HepG2 (cell line): ENCODE measurements around the gene EPS8. TPM values are rescaled to one million over a fixed set of nuclear protein-coding genes. Genes with fewer than 3 reads are reported as not detected.
A peak's percentile ranks its signal among the peaks of the same experiment; 100 is the strongest.

Experiments used
- ATAC-seq: fragments of 200-7000 bp; cut with Tn5 transposase; 3 replicates; pipeline ENCODE4 v1.9.1; 2020; ENCODE audit warnings: mild to moderate bottlenecking, moderate library complexity
- BruUV-seq: library from RNA; stranded (reverse); fragments of 400-500 nt; replicated peaks from 2 replicates; lab custom pipeline; 2021; lab: Mats Ljungman, UMichigan
- CTCF ChIA-PET: fragments of 300-600 bp; formaldehyde crosslinking; extraction: SDS; loops from one replicate; lab custom pipeline; 2021; ENCODE audit warnings: low total read pairs, inconsistent platforms, low intra/inter-chr PET ratio; lab: Yijun Ruan, JAX
- POLR2A ChIA-PET: fragments of 350-600 bp; sonication (Branson Sonifier 250); formaldehyde crosslinking; loops from one replicate; lab custom pipeline; 2020; ENCODE audit warnings: antibody characterized with exemption, inconsistent platforms; lab: Yijun Ruan, JAX
- DNase-seq: peaks from one replicate; pipeline ENCODE4 v3.0.0-alpha.2; 2015; ENCODE audit warnings: low spot score
- FAIRE-seq: peaks from 3 replicates; lab custom pipeline; 2011; peaks lifted over from hg19 to GRCh38; lab: Jason Lieb, UNC
- H2AFZ ChIP-seq: one replicate; pipeline ENCODE4 v1.6.1; 2011; ENCODE audit warnings: low read length, inconsistent platforms
- H3K27ac ChIP-seq: fragments of 300-600 bp; 3 replicates; pipeline ENCODE4 v1.8.0; 2011; ENCODE audit warnings: mixed run types, mild to moderate bottlenecking, mixed read lengths, low read length, inconsistent platforms; ENCODE audit not compliant: insufficient read depth; ENCODE audit errors: extremely low read length
- H3K27me3 ChIP-seq, 2 experiments: fragments of 200-600 bp in 1 of 2; 2 replicates in 1 of 2; 3 replicates in 1 of 2; pipeline versions ENCODE4 v1.6.0 to v1.8.0; 2011; ENCODE audit warnings: low read length in 2 of 2, mild to moderate bottlenecking in 2 of 2, moderate library complexity in 2 of 2, inconsistent platforms in 1 of 2; ENCODE audit not compliant: insufficient read depth in 2 of 2, control insufficient read depth in 1 of 2
- H3K36me3 ChIP-seq, 2 experiments: fragments of 200-600 bp in 1 of 2; replicated peaks in 1 of 2; 2 replicates in 1 of 2; 3 replicates in 1 of 2; pipeline versions ENCODE4 v1.5.1 to v1.8.0; 2011; ENCODE audit warnings: low read length in 2 of 2, inconsistent platforms in 1 of 2; ENCODE audit not compliant: insufficient read depth in 2 of 2, control insufficient read depth in 1 of 2
- H3K4me1 ChIP-seq: 2 replicates; pipeline ENCODE4 v1.5.1; 2012; ENCODE audit warnings: low read length, inconsistent platforms; ENCODE audit not compliant: insufficient read depth
- H3K4me2 ChIP-seq: 2 replicates; pipeline ENCODE4 v1.6.0; 2011; ENCODE audit warnings: low read depth, low read length, inconsistent platforms
- H3K4me3 ChIP-seq, 3 experiments: fragments of 200-600 bp in 1 of 3; sonication (generic), shearing (Covaris generic) in 1 of 3; replicated peaks in 1 of 3; 2 replicates each; pipeline ENCODE4 v1.5.1; 2011 to 2016; ENCODE audit warnings: low read length in 3 of 3, inconsistent platforms in 2 of 3, low read depth in 2 of 3, mild to moderate bottlenecking in 2 of 3, control low read depth in 1 of 3, mixed read lengths in 1 of 3; ENCODE audit not compliant: insufficient read depth in 1 of 3
- H3K79me2 ChIP-seq: one replicate; pipeline ENCODE4 v1.6.1; 2011; ENCODE audit warnings: low read length, inconsistent platforms; ENCODE audit not compliant: insufficient read depth
- H3K9ac ChIP-seq: 2 replicates; pipeline ENCODE4 v1.6.0; 2011; ENCODE audit warnings: mild to moderate bottlenecking, low read depth, low read length, inconsistent platforms; ENCODE audit not compliant: insufficient read depth
- H3K9me3 ChIP-seq: 2 replicates; pipeline ENCODE4 v1.5.1; 2012; ENCODE audit warnings: mild to moderate bottlenecking, low read length
- H4K20me1 ChIP-seq: 2 replicates; pipeline ENCODE4 v1.6.0; 2011; ENCODE audit warnings: inconsistent platforms, mild to moderate bottlenecking, low read length, moderate library complexity; ENCODE audit not compliant: insufficient read depth
- HOMEZ ChIP-seq: IDR thresholded peaks from 2 replicates; pipeline ENCODE4 v1.6.1; 2016; ENCODE audit warnings: low read depth
- POGK ChIP-seq: sonication (generic); formaldehyde crosslinking; conservative IDR thresholded peaks from 2 replicates; pipeline ENCODE4 v1.8.0; 2022; ENCODE audit warnings: mild to moderate bottlenecking, moderate library complexity, missing genetic modification reagents
- RFX5 ChIP-seq: IDR thresholded peaks from 2 replicates; pipeline ENCODE4 v1.6.1; 2011; ENCODE audit warnings: low read depth, low read length, improper control_type of control experiment
- ZBTB4 ChIP-seq: sonication (generic); formaldehyde crosslinking; IDR thresholded peaks from 2 replicates; pipeline ENCODE4 v1.4.0; 2020; ENCODE audit warnings: missing genetic modification reagents, mild to moderate bottlenecking, borderline replicate concordance
- WGBS: methylation state at CpG from one replicate; pipeline ENCODE4 v1.1.6; 2017; ENCODE audit warnings: low lambda C conversion rate; 5-methylcytosine and 5-hydroxymethylcytosine counted together
- in situ Hi-C: cut with HindIII; loops from 2 replicates; pipeline ENCODE4 v1.10.0; 2017; ENCODE audit warnings: low pct_unique_long_range_greater_than_20kb; ENCODE audit not compliant: extremely low pct_ligation_motif_present
- intact Hi-C: fragments of 100-400 bp; cut with micrococcal nuclease; formaldehyde crosslinking; loops from one replicate; pipeline ENCODE4 v1.10.0; 2022; ENCODE audit not compliant: unreplicated experiment
- polyA plus RNA-seq, 8 experiments: library from polyadenylated mRNA; depleted of rRNA in 3 of 8; stranded (reverse) in 7 of 8; unstranded in 1 of 8; fragments of >200 nt; fragmentation: Illumina TruSeq in 4 of 8; extraction: Trizol in 4 of 8; gene quantifications; 2 replicates each; pipeline versions ENCODE4 v1.2.1 to v1.2.3, GENCODE V29; 2011 to 2016; ENCODE audit warnings: low read depth in 4 of 8, missing spikeins in 1 of 8, mixed read lengths in 1 of 8; ENCODE audit not compliant: insufficient read depth in 1 of 8
- total RNA-seq, 5 experiments: library from RNA; depleted of rRNA; stranded (reverse); fragments of >200 nt; fragmentation: Illumina TruSeq; extraction: Trizol; gene quantifications; 2 replicates each; pipeline ENCODE4 v1.2.3, GENCODE V29; 2016; ENCODE audit warnings: low read depth in 1 of 5

The EPS8 gene
- total and polyA plus RNA-seq, 2 of the 13 experiments (the other 11 are each of a cell fraction or from before 2014, with no cell fraction given) = 37.1 to 43.4 TPM

GRCh38 chr12:15693228-15693911 is 95.8 kb downstream of the EPS8 start:
- H2AFZ ChIP-seq = no peak overlapping the region
- H4K20me1 ChIP-seq = peaks cover 3% of the 10 kb centered on the region; the same call in 1 of the 2 replicates
- H3K9ac ChIP-seq = no peak overlapping the region
- 77% methylated on average over 2 of the region's 2 CpGs for WGBS
- H3K4me3 ChIP-seq = no peak overlapping the region
- no peaks in the 10 kb centered on the region for H3K36me3 ChIP-seq
- in situ Hi-C loops = no loop called here
- no peak overlapping the region for H3K27ac ChIP-seq
- POLR2A ChIA-PET = no interaction called here
- peaks cover 39% of the 10 kb centered on the region for H3K79me2 ChIP-seq
- intact Hi-C loops = no loop called here
- ATAC-seq = no peak
- no peak for FAIRE-seq
- TF ChIP-seq POGK (CRISPR knock-in tag) (no peak), ZBTB4 (CRISPR knock-in tag) (no peak), RFX5 (no peak), HOMEZ (CRISPR knock-in tag) (peak; percentile 30; the same call in 1 of the 2 replicates)
- no peaks in the 10 kb centered on the region for H3K9me3 ChIP-seq
- DNase-seq = no peak
- H3K4me2 ChIP-seq = no peak overlapping the region
- no peaks in the 10 kb centered on the region for H3K27me3 ChIP-seq
- CTCF ChIA-PET = no interaction called here
- peaks cover 58% of the 10 kb centered on the region for H3K4me1 ChIP-seq
- BruUV-seq = no TSS peak
